IMR-90 (cell line): ENCODE results near the gene ZNF526. TPM values are rescaled to one million over a fixed set of nuclear protein-coding genes. Genes with fewer than 3 reads are reported as not detected.

Experiments used
- ATAC-seq: fragments of 200-7000 bp; cut with Tn5 transposase; 2 replicates; pipeline ENCODE4 v1.9.1; 2020; ENCODE audit warnings: low read depth, mild to moderate bottlenecking, moderate library complexity
- BruUV-seq: library from RNA; stranded (reverse); fragments of 400-500 nt; replicated peaks from 2 replicates; lab custom pipeline; 2021; lab: Mats Ljungman, UMichigan
- CTCF ChIA-PET: fragments of 300-600 bp; formaldehyde crosslinking; extraction: SDS; loops from one replicate; lab custom pipeline; 2021; ENCODE audit warnings: antibody characterized with exemption; lab: Yijun Ruan, JAX
- POLR2A ChIA-PET: fragments of 300-600 bp; sonication (Branson Sonifier 250); formaldehyde crosslinking; loops from one replicate; lab custom pipeline; 2022; ENCODE audit warnings: antibody characterized with exemption; ENCODE audit not compliant: unreplicated experiment; lab: Charles Lee
- DNase-seq: peaks from one replicate; pipeline ENCODE4 v3.0.0; 2013
- H2AFZ ChIP-seq: replicated peaks from 2 replicates; pipeline ENCODE3; 2013; ENCODE audit warnings: low read length, mild to moderate bottlenecking; ENCODE audit not compliant: poor library complexity
- H2AK5ac ChIP-seq: 2 replicates; pipeline ENCODE4 v1.6.1; 2013; ENCODE audit warnings: low read depth, low read length, inconsistent platforms
- H2AK9ac ChIP-seq: replicated peaks from 2 replicates; pipeline ENCODE3; 2013; ENCODE audit warnings: mild to moderate bottlenecking, low read depth, low read length, moderate library complexity; ENCODE audit not compliant: poor library complexity
- H2BK120ac ChIP-seq: 2 replicates; pipeline ENCODE4 v1.6.1; 2013; ENCODE audit warnings: low read depth, low read length, inconsistent platforms
- H2BK15ac ChIP-seq: 3 replicates; pipeline ENCODE4 v1.6.1; 2013; ENCODE audit warnings: low read depth, low read length, inconsistent platforms
- H2BK20ac ChIP-seq: 2 replicates; pipeline ENCODE4 v1.6.1; 2013; ENCODE audit warnings: low read depth, mild to moderate bottlenecking, inconsistent platforms, low read length, moderate library complexity
- H2BK5ac ChIP-seq: 2 replicates; pipeline ENCODE4 v1.6.1; 2013; ENCODE audit warnings: mild to moderate bottlenecking, low read depth, low read length, inconsistent platforms; ENCODE audit not compliant: poor library complexity, severe bottlenecking
- H3K14ac ChIP-seq: replicated peaks from 2 replicates; pipeline ENCODE4 v1.6.1; 2013; ENCODE audit warnings: low read depth, low read length, inconsistent platforms
- H3K18ac ChIP-seq: 2 replicates; pipeline ENCODE4 v1.6.1; 2013; ENCODE audit warnings: low read depth, low read length, control low read depth
- H3K23ac ChIP-seq: 2 replicates; pipeline ENCODE4 v1.6.1; 2013; ENCODE audit warnings: low read depth, low read length, inconsistent platforms
- H3K27ac ChIP-seq: 2 replicates; pipeline ENCODE4 v1.5.1; 2013; ENCODE audit warnings: mild to moderate bottlenecking, control low read depth, low read length; ENCODE audit not compliant: insufficient read depth
- H3K27me3 ChIP-seq: 2 replicates; pipeline ENCODE4 v1.6.1; 2013; ENCODE audit warnings: low read length; ENCODE audit not compliant: control insufficient read depth, insufficient read depth
- H3K36me3 ChIP-seq: 2 replicates; pipeline ENCODE4 v1.6.1; 2013; ENCODE audit warnings: low read length, mixed read lengths; ENCODE audit not compliant: control insufficient read depth, insufficient read depth
- H3K4ac ChIP-seq: 2 replicates; pipeline ENCODE4 v1.6.1; 2013; ENCODE audit warnings: low read depth, low read length, inconsistent platforms
- H3K4me1 ChIP-seq: 2 replicates; pipeline ENCODE4 v1.6.1; 2013; ENCODE audit warnings: low read length, mixed read lengths; ENCODE audit not compliant: control insufficient read depth, insufficient read depth
- H3K4me2 ChIP-seq: 2 replicates; pipeline ENCODE4 v1.6.1; 2013; ENCODE audit warnings: low read depth, mild to moderate bottlenecking, control low read depth, low read length, moderate library complexity
- H3K4me3 ChIP-seq: 2 replicates; pipeline ENCODE4 v1.5.1; 2013; ENCODE audit warnings: low read depth, mild to moderate bottlenecking, control low read depth, low read length, moderate library complexity; ENCODE audit not compliant: insufficient read depth
- H3K56ac ChIP-seq: 2 replicates; pipeline ENCODE4 v1.6.1; 2013; ENCODE audit warnings: low read length, inconsistent platforms; ENCODE audit not compliant: insufficient read depth; ENCODE audit errors: extremely low read depth
- H3K79me1 ChIP-seq, 2 experiments: 2 replicates each; pipeline ENCODE4 v1.6.1; 2013; ENCODE audit warnings: low read length in 2 of 2, inconsistent platforms in 1 of 2, low read depth in 1 of 2
- H3K9ac ChIP-seq: 2 replicates; pipeline ENCODE4 v1.6.1; 2013; ENCODE audit warnings: low read depth, low read length, control low read depth
- H3K9me1 ChIP-seq: 2 replicates; pipeline ENCODE4 v1.6.1; 2013; ENCODE audit warnings: low read length, inconsistent platforms; ENCODE audit not compliant: insufficient read depth
- H3K9me3 ChIP-seq: 2 replicates; pipeline ENCODE4 v1.6.1; 2013; ENCODE audit warnings: low read length; ENCODE audit not compliant: control insufficient read depth, insufficient read depth
- H4K20me1 ChIP-seq: 2 replicates; pipeline ENCODE4 v1.6.1; 2013; ENCODE audit warnings: low read length, inconsistent platforms; ENCODE audit not compliant: insufficient read depth
- H4K5ac ChIP-seq: 2 replicates; pipeline ENCODE4 v1.6.1; 2013; ENCODE audit warnings: mild to moderate bottlenecking, low read depth, low read length, control low read depth
- H4K8ac ChIP-seq, 2 experiments: 2 replicates each; pipeline ENCODE4 v1.6.1; 2013; ENCODE audit warnings: low read depth in 2 of 2, low read length in 2 of 2, control low read depth in 1 of 2, inconsistent platforms in 1 of 2
- H4K91ac ChIP-seq: 2 replicates; pipeline ENCODE4 v1.6.1; 2013; ENCODE audit warnings: low read depth, low read length, inconsistent platforms; ENCODE audit not compliant: insufficient read depth
- BHLHE40 ChIP-seq: fragments of 150-350 bp; IDR thresholded peaks from 2 replicates; pipeline ENCODE4 v1.6.1; 2016; ENCODE audit warnings: mild to moderate bottlenecking, low read depth, low read length
- CEBPB ChIP-seq: IDR thresholded peaks from 2 replicates; pipeline ENCODE4 v1.6.1; 2012; ENCODE audit warnings: low read depth, low read length, improper control_type of control experiment
- CHD1 ChIP-seq: IDR thresholded peaks from 2 replicates; pipeline ENCODE4 v1.6.1; 2012; ENCODE audit warnings: low read depth, low read length, improper control_type of control experiment
- CTCF ChIP-seq: conservative IDR thresholded peaks from 2 replicates; pipeline ENCODE4 v1.5.1; 2012; ENCODE audit warnings: mild to moderate bottlenecking, low read depth, low read length, improper control_type of control experiment
- FOS ChIP-seq: fragments of 150-350 bp; IDR thresholded peaks from 2 replicates; pipeline ENCODE4 v1.6.1; 2016; ENCODE audit warnings: low read depth, low read length
- MAFK ChIP-seq: IDR thresholded peaks from 2 replicates; pipeline ENCODE4 v1.6.1; 2012; ENCODE audit warnings: low read depth, low read length, improper control_type of control experiment
- MXI1 ChIP-seq: IDR thresholded peaks from 2 replicates; pipeline ENCODE4 v1.6.1; 2012; ENCODE audit warnings: low read depth, mild to moderate bottlenecking, low read length, moderate library complexity, borderline replicate concordance
- NFE2L2 ChIP-seq: fragments of 150-350 bp; IDR thresholded peaks from 2 replicates; pipeline ENCODE4 v1.6.1; 2016; ENCODE audit warnings: low read depth, mild to moderate bottlenecking, low read length
- RCOR1 ChIP-seq: IDR thresholded peaks from 2 replicates; pipeline ENCODE4 v1.6.1; 2012; ENCODE audit warnings: mild to moderate bottlenecking, low read length, improper control_type of control experiment; ENCODE audit not compliant: insufficient replicate concordance
- RFX5 ChIP-seq: IDR thresholded peaks from 2 replicates; pipeline ENCODE4 v1.8.0; 2012; ENCODE audit warnings: low read depth, mild to moderate bottlenecking, low read length, moderate library complexity
- SMC3 ChIP-seq: fragments of 150-350 bp; IDR thresholded peaks from 2 replicates; pipeline ENCODE4 v1.6.1; 2016; ENCODE audit warnings: low read depth, mild to moderate bottlenecking, antibody characterized with exemption, low read length, moderate library complexity
- USF2 ChIP-seq: fragments of 150-350 bp; IDR thresholded peaks from 2 replicates; pipeline ENCODE4 v1.6.1; 2017; ENCODE audit warnings: mild to moderate bottlenecking, antibody characterized with exemption, low read length, low read depth
- WGBS, 2 experiments: methylation state at CpG; one replicate each; pipeline versions ENCODE4 v1.1.5 to v1.1.7; 2013; ENCODE audit warnings: missing lambda C conversion rate in 2 of 2; ENCODE audit not compliant: insufficient read length in 1 of 2; ENCODE audit errors: extremely low coverage in 2 of 2; 5-methylcytosine and 5-hydroxymethylcytosine counted together
- dilution Hi-C: fragments of 300-500 bp; cut with HindIII; formaldehyde crosslinking; loops from one replicate; pipeline ENCODE4 v1.14.3; 2018; ENCODE audit warnings: low sequenced_read_pairs; ENCODE audit not compliant: unreplicated experiment
- in situ Hi-C: fragments of 300-500 bp; cut with MboI; formaldehyde crosslinking; loops from 3 replicates; pipeline ENCODE4 v1.14.3; 2019; ENCODE audit warnings: low sequenced_read_pairs, inconsistent platforms, mixed read lengths
- intact Hi-C: fragments of 100-400 bp; cut with micrococcal nuclease; formaldehyde crosslinking; loops from 2 replicates; pipeline ENCODE4 v1.10.0; 2022
- polyA plus RNA-seq, 3 experiments: library from polyadenylated mRNA; depleted of rRNA; stranded (reverse); fragments of >200 nt; gene quantifications; 2 replicates each; pipeline ENCODE4 v1.2.3, GENCODE V29; 2012; ENCODE audit warnings: low replicate concordance in 1 of 3
- total RNA-seq: library from RNA; depleted of rRNA; stranded (reverse); fragments of >200 nt; gene quantifications from 2 replicates; pipeline ENCODE4 v1.2.3, GENCODE V29; 2012

Gene ZNF526
- total and polyA plus RNA-seq, 2 of the 4 experiments (the other 2 are of a cell fraction) = 7.3 to 13.6 TPM

GRCh38 chr19:42271045-42271419 is 50.9 kb downstream of the ZNF526 start:
- Histone ChIP-seq H3K4me1 (peaks cover 11% of the 10 kb centered on the region), H3K56ac (no peak overlapping the region), H3K14ac (peak overlapping the region; percentile 97), H3K27ac (peak overlapping the region; percentile 88), H3K79me1 (peaks cover 28 to 56% of the 10 kb centered on the region in 2 experiments), H3K27me3 (no peaks in the 10 kb centered on the region), H3K9ac (peak overlapping the region; percentile 93), H4K91ac (peak overlapping the region; percentile 96), H4K8ac (peak overlapping the region; percentile 58 to 98; a peak in 2 of 4 replicates), H4K20me1 (peaks cover 19% of the 10 kb centered on the region; the same call in 1 of the 2 replicates), H2AK9ac (peak overlapping the region; percentile 99), H2AK5ac (peak overlapping the region; percentile 100), H3K36me3 (peaks cover 26% of the 10 kb centered on the region), H2AFZ (peak overlapping the region; percentile 88), H2BK120ac (peak overlapping the region; percentile 77), H3K4me2 (peak overlapping the region; percentile 95), H2BK5ac (peak overlapping the region; percentile 90), H2BK20ac (peak overlapping the region; percentile 84), H3K4ac (peak overlapping the region; percentile 99), H3K9me1 (peaks cover 9% of the 10 kb centered on the region), H3K9me3 (no peaks in the 10 kb centered on the region), H3K18ac (peak overlapping the region; percentile 76), H3K4me3 (no peak overlapping the region), H2BK15ac (no peak overlapping the region; the same call in 2 of the 3 replicates), H3K23ac (peak overlapping the region; percentile 91), H4K5ac (peak overlapping the region; percentile 95)
- WGBS, 2 experiments = 73% methylated on average over 2 of the region's 3 CpGs; no CpG with 5 or more reads in 1 of the 2 experiments
- DNase-seq = no peak
- BruUV-seq = no TSS peak
- no peak for ATAC-seq
- ChIA-PET CTCF (interaction anchor here (1.2 to 2.7 kb wide), 3 partner anchors 8 to 25 kb away, joined by 3 to 12 read pairs (median 3); no protein-coding TSS in a partner anchor), POLR2A (no interaction called here)
- dilution Hi-C loops = no loop called here
- intact Hi-C loops = no loop called here
- in situ Hi-C loops = no loop called here
- TF ChIP-seq RFX5 (no peak), NFE2L2 (no peak), FOS (no peak), RCOR1 (no peak), SMC3 (no peak), MAFK (no peak), CHD1 (no peak), CEBPB (no peak), BHLHE40 (no peak), MXI1 (no peak), CTCF (no peak), USF2 (no peak; the same call in 1 of the 2 replicates)
